HepG2 (cell line): ENCODE measurements around the gene MRRF. TPM values are rescaled to one million over a fixed set of nuclear protein-coding genes. Genes with fewer than 3 reads are reported as not detected.

Experiments used
- CENPBD1 ChIP-seq: sonication (generic); formaldehyde crosslinking; IDR thresholded peaks from 2 replicates; pipeline ENCODE4 v1.8.0; 2022; ENCODE audit warnings: missing genetic modification reagents, low read depth, mild to moderate bottlenecking, borderline replicate concordance
- FOXK2 ChIP-seq: fragments of 450-650 bp; IDR thresholded peaks from 2 replicates; pipeline ENCODE4 v1.6.1; 2016
- HDAC6 ChIP-seq: fragments of 200-600 bp; sonication (generic); IDR thresholded peaks from 2 replicates; pipeline ENCODE4 v1.7.0; 2017; ENCODE audit warnings: mild to moderate bottlenecking, antibody characterized with exemption, low read length, low read depth
- HNRNPLL ChIP-seq: fragments of 200-400 bp; formaldehyde crosslinking; IDR thresholded peaks from 2 replicates; pipeline ENCODE4 v1.6.1; 2017; ENCODE audit warnings: mild to moderate bottlenecking, low read depth, low read length; ENCODE audit not compliant: poor library complexity, severe bottlenecking
- KDM1A ChIP-seq: IDR thresholded peaks from 2 replicates; pipeline ENCODE4 v1.6.1; 2016; ENCODE audit warnings: missing compliant biosample characterization
- MAFF ChIP-seq: IDR thresholded peaks from 2 replicates; pipeline ENCODE4 v1.6.1; 2011; ENCODE audit warnings: low read depth, low read length, improper control_type of control experiment
- MBD4 ChIP-seq: IDR thresholded peaks from 2 replicates; pipeline ENCODE4 v1.6.1; 2012; ENCODE audit warnings: low read length, inconsistent platforms, borderline replicate concordance
- MNT ChIP-seq: fragments of 450-650 bp; IDR thresholded peaks from 2 replicates; pipeline ENCODE4 v1.6.1; 2016
- NCOA5 ChIP-seq: sonication (generic); formaldehyde crosslinking; IDR thresholded peaks from 2 replicates; pipeline ENCODE4 v1.4.0; 2020; ENCODE audit warnings: missing genetic modification reagents
- NCOR1 ChIP-seq: fragments of 200-600 bp; sonication (generic); IDR thresholded peaks from 2 replicates; pipeline ENCODE4 v1.7.0; 2017; ENCODE audit warnings: antibody characterized with exemption, low read length, borderline replicate concordance
- NFIB ChIP-seq: sonication (generic); formaldehyde crosslinking; IDR thresholded peaks from 2 replicates; pipeline ENCODE4 v1.9.0; 2021; ENCODE audit warnings: missing genetic modification reagents, mild to moderate bottlenecking, borderline replicate concordance
- RELA ChIP-seq: sonication (generic); formaldehyde crosslinking; IDR thresholded peaks from 2 replicates; pipeline ENCODE4 v1.4.0; 2020; ENCODE audit warnings: missing genetic modification reagents
- RNF2 ChIP-seq: fragments of 450-650 bp; conservative IDR thresholded peaks from 2 replicates; pipeline ENCODE4 v1.6.1; 2016; ENCODE audit warnings: low read depth
- SIX1 ChIP-seq: sonication (generic); formaldehyde crosslinking; IDR thresholded peaks from 2 replicates; pipeline ENCODE4 v1.4.0; 2020; ENCODE audit warnings: missing genetic modification reagents, borderline replicate concordance
- SNRNP70 ChIP-seq: fragments of 200-400 bp; formaldehyde crosslinking; IDR thresholded peaks from 2 replicates; pipeline ENCODE4 v1.6.1; 2017; ENCODE audit warnings: mild to moderate bottlenecking, low read depth, low read length, moderate library complexity
- SOX13 ChIP-seq, 3 experiments: fragments of 450-650 bp in 1 of 3; sonication (generic) in 1 of 3; formaldehyde crosslinking in 1 of 3; IDR thresholded peaks in 2 of 3; conservative IDR thresholded peaks in 1 of 3; 2 replicates each; pipeline versions ENCODE4 v1.5.0 to v1.6.1; 2016 to 2020; ENCODE audit warnings: antibody characterized with exemption in 1 of 3, mild to moderate bottlenecking in 1 of 3, missing compliant biosample characterization in 1 of 3, missing genetic modification reagents in 1 of 3, moderate library complexity in 1 of 3
- ZBTB21 ChIP-seq: sonication (generic); formaldehyde crosslinking; IDR thresholded peaks from 2 replicates; pipeline ENCODE4 v1.4.0; 2020; ENCODE audit warnings: missing genetic modification reagents
- ZNF253 ChIP-seq: sonication (generic); formaldehyde crosslinking; IDR thresholded peaks from 2 replicates; pipeline ENCODE4 v1.8.0; 2022; ENCODE audit warnings: mild to moderate bottlenecking, missing genetic modification reagents, borderline replicate concordance
- ZNF296 ChIP-seq: sonication (generic); formaldehyde crosslinking; conservative IDR thresholded peaks from 2 replicates; pipeline ENCODE4 v1.5.0; 2020; ENCODE audit warnings: mild to moderate bottlenecking, missing genetic modification reagents
- ZNF549 ChIP-seq: sonication (generic); formaldehyde crosslinking; IDR thresholded peaks from 2 replicates; pipeline ENCODE4 v1.5.0; 2020; ENCODE audit warnings: missing genetic modification reagents
- ZNF660 ChIP-seq: sonication (generic); formaldehyde crosslinking; IDR thresholded peaks from 2 replicates; pipeline ENCODE4 v1.5.1; 2020; ENCODE audit warnings: mild to moderate bottlenecking, low read depth, missing genetic modification reagents, borderline replicate concordance
- polyA plus RNA-seq, 8 experiments: library from polyadenylated mRNA; depleted of rRNA in 3 of 8; stranded (reverse) in 7 of 8; unstranded in 1 of 8; fragments of >200 nt; fragmentation: Illumina TruSeq in 4 of 8; extraction: Trizol in 4 of 8; gene quantifications; 2 replicates each; pipeline versions ENCODE4 v1.2.1 to v1.2.3, GENCODE V29; 2011 to 2016; ENCODE audit warnings: low read depth in 4 of 8, missing spikeins in 1 of 8, mixed read lengths in 1 of 8; ENCODE audit not compliant: insufficient read depth in 1 of 8
- total RNA-seq, 5 experiments: library from RNA; depleted of rRNA; stranded (reverse); fragments of >200 nt; fragmentation: Illumina TruSeq; extraction: Trizol; gene quantifications; 2 replicates each; pipeline ENCODE4 v1.2.3, GENCODE V29; 2016; ENCODE audit warnings: low read depth in 1 of 5
- TF ChIP-seq, protein P1 (sequence below): IDR thresholded peaks from 2 replicates; pipeline ENCODE4 v1.6.1; 2016
- TF ChIP-seq, protein P2 (sequence below): sonication (generic); formaldehyde crosslinking; conservative IDR thresholded peaks from 2 replicates; pipeline ENCODE4 v1.8.0; 2022; ENCODE audit warnings: missing genetic modification reagents

Gene MRRF
- total and polyA plus RNA-seq, 2 of the 13 experiments (the other 11 are each of a cell fraction or from before 2014, with no cell fraction given) = 37.3 to 44.3 TPM

GRCh38 chr9:122264360-122265148, at the start of gene MRRF, which contains the start of gene RBM18 (continued):
- TF ChIP-seq MAFF = no peak
- no peak for TF ChIP-seq SOX13 (IDR thresholded peaks at IDR 0.05)
- TF ChIP-seq SOX13 (CRISPR knock-in tag; conservative IDR thresholded peaks at IDR 0.05 in 1 of 2, IDR thresholded peaks at IDR 0.05 in 1 of 2) = peak in 1 of 2 experiments; percentile 48; a peak in 1 of 4 replicates
- TF ChIP-seq HDAC6 = no peak
- peak; percentile 41 for TF ChIP-seq MNT
- no peak for TF ChIP-seq RELA (CRISPR knock-in tag)
- TF ChIP-seq FOXK2 = no peak
- TF ChIP-seq KDM1A (CRISPR knock-in tag) = no peak
- TF ChIP-seq SIX1 (CRISPR knock-in tag) = no peak
- no peak for TF ChIP-seq NFIB
- TF ChIP-seq ZNF296 (CRISPR knock-in tag) = 0 out of 2 replicates have a peak, but pooled peaks have one; percentile 47
- TF ChIP-seq, protein P1, sequence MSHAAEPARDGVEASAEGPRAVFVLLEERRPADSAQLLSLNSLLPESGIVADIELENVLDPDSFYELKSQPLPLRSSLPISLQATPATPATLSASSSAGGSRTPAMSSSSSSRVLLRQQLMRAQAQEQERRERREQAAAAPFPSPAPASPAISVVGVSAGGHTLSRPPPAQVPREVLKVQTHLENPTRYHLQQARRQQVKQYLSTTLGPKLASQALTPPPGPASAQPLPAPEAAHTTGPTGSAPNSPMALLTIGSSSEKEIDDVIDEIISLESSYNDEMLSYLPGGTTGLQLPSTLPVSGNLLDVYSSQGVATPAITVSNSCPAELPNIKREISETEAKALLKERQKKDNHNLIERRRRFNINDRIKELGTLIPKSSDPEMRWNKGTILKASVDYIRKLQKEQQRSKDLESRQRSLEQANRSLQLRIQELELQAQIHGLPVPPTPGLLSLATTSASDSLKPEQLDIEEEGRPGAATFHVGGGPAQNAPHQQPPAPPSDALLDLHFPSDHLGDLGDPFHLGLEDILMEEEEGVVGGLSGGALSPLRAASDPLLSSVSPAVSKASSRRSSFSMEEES = peak; percentile 77
- TF ChIP-seq ZNF253 (CRISPR knock-in tag) = 0 out of 2 replicates have a peak, but pooled peaks have one; percentile 80
- TF ChIP-seq ZNF549 (CRISPR knock-in tag) = 0 out of 2 replicates have a peak, but pooled peaks have one; percentile 36
- TF ChIP-seq NCOA5 (CRISPR knock-in tag) = no peak
- TF ChIP-seq NCOR1 = no peak
- peak; percentile 56; the same call in 1 of the 2 replicates for TF ChIP-seq CENPBD1 (CRISPR knock-in tag)
- TF ChIP-seq, protein P2, sequence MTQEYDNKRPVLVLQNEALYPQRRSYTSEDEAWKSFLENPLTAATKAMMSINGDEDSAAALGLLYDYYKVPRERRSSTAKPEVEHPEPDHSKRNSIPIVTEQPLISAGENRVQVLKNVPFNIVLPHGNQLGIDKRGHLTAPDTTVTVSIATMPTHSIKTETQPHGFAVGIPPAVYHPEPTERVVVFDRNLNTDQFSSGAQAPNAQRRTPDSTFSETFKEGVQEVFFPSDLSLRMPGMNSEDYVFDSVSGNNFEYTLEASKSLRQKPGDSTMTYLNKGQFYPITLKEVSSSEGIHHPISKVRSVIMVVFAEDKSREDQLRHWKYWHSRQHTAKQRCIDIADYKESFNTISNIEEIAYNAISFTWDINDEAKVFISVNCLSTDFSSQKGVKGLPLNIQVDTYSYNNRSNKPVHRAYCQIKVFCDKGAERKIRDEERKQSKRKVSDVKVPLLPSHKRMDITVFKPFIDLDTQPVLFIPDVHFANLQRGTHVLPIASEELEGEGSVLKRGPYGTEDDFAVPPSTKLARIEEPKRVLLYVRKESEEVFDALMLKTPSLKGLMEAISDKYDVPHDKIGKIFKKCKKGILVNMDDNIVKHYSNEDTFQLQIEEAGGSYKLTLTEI (CRISPR knock-in tag) = no peak
- no peak for TF ChIP-seq SNRNP70
- TF ChIP-seq ZNF660 (CRISPR knock-in tag) = no peak
- TF ChIP-seq HNRNPLL = peak; percentile 67
- no peak for TF ChIP-seq MBD4
- peak; percentile 98 for TF ChIP-seq ZBTB21
- TF ChIP-seq RNF2 = peak; percentile 97
